ENCODE data around the gene HRC.
"Not testable (repeated sequence)": the region's sequence is repeated elsewhere in the genome, so short reads cannot be mapped to it uniquely, and the experiment has no call there.

Gene HRC

DNA sequence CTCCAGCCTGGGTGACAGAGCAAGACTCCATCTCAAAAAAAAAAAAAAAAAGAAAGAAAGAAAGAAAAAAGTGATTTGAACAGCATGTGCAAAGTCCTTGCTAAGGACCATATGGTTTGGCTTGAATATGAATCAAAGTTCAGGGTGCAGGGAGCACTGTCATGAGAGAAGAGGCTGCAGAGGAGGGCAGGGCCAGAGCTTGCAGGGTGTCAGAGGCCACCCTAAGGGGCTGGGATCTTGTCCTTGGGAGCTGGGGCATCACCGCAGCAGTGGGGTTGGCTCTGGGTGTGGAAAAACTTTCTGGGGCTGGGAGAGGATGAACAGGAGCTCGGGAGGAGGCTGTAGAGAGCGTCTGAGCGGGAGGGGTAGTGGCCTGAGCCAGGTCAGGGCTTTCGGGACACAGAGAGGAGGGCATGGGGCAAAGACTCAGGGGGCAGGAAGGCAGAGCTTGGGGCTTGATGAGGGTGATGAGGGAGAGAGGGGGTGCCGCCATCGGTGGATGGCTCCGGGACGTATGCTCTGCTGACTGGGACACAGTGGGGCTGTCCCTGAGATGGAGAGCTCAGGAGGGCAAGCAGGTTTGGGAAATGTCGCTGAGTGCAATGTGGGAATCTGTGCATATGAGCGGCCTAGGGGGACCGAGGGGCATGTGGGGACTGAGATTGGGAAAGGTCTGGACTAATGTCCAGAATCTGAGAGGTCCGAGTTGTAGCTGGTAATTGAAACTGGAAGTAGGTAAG, 5.4 kb upstream of the HRC start:
- no peak for DNase-seq (ENCODE audit: low read depth, low spot score)

DNA sequence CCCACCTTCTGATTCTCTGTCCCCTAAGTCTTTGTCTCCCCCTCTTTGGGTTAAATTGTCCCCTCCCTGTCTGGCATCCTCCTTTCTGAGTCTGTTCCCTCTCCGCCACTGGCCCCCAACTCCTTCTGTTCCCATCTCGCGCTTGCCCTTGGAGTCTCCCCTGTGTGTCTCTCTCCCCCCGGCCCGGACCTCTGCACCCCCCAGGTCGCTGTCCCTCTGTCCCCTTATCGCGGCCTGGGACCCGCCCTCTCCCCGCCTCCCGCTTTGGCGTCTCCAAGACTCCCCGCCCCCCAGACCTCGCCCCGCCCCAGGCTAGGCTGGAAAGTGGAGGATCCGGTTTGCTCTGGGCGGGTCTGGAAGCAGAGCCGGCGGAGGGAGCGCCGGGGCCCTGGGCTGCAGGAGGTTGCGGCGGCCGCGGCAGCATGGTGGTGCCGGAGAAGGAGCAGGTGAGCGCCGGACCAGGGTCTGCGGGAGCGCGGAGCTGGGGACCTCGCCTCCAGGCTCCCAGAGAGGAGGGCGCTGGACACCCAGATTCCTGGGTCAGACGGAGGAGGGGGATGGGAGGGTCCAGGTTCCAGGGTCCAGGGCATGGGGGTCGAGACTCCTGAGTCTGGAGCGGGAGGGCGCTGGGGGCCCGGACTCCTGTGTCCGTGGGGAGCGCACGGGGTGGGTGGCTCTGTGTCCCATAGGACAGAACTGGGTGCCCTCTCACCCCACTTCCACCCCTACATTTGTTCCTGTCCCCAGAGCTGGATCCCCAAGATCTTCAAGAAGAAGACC, 2.4 kb upstream of the HRC start, which contains the start of gene TRPM4:
TRPM4 (plus strand) TSS at position 348 of the 780 bp plus-strand sequence; CDS start at position 423, 75 bp downstream.
- peak; percentile 89 for DNase-seq (ENCODE audit: low read depth, low spot score)

DNA sequence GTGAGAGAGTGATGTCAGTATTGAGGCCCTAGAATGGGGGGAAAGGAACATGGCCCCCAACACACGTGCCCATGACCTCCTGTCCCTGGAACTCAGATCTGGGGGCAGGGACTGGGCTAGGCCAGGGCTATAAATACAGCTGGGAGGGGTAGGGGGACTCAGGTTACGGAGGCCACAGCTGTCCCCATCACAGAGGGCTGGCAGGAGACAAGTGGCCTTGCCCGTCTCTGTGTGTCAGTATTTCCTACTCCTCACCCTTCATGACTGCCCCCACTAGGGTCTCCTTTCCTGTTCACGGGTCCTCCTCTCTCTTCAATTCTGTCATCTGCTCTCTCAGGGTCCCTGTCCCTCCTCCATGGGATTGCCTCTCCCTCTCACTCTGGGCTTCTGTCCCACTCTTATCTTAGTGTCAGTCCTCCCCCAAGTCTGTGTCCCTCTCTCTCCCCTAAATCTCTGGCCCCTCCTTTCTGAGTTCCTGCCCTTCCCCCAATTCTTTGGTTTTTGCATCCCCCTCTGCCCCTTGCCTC, 687 bp upstream of the HRC start:
- DNase-seq (ENCODE audit: low read depth, low spot score) = peak; percentile 33

DNA sequence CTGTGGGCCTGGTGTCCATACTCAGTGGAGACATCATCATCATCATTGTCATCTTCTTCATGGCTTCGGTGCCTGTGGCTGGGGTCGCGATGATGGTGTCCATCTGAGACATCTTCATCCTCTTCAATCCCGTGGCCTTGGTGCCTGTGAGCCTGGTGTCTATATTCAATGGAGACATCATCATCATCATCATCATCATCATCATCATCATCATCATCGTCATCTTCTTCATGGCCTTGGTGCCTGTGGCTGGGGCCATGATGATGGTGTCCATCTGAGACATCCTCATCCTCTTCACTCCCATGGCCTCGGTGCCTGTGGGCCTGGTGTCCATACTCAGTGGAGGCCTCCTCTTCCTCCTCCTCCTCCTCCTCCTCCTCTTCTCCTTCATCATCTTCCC, 917 bp downstream of the HRC start:
- no peak for DNase-seq (ENCODE audit: low read depth, low spot score)

DNA sequence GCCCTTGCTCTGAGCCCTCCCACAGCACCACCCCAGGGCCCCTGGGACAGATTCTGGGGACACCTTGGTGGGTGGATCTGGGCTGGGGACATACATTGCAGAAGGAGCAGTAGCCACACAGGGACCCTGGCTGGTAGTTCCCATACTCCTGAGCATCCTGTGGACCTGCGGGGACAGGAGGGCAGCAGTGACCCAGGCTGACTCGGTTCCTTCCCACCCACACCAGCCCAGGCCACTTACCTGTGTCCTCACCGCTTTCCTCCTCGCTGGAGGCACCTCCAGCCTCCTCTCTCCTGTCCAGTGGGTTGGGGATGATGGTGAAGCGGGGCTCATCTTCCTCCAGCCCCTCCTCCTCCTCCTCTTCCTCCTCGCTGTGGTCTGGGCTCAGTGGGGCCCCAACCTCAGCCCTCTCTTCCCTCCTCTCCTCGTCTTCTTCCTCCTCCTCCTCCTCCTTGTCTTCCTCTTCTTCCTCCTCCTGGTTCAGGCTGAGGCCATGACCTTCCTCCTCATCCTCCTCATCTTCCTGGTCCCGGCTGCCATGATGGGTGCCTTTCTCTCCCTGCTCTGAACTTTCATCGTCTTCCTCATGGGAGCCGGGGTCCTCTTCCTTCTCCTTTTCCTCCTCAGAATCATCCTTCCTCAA, 1.9 kb downstream of the HRC start:
- DNase-seq (ENCODE audit: low read depth, low spot score) = no peak

DNA sequence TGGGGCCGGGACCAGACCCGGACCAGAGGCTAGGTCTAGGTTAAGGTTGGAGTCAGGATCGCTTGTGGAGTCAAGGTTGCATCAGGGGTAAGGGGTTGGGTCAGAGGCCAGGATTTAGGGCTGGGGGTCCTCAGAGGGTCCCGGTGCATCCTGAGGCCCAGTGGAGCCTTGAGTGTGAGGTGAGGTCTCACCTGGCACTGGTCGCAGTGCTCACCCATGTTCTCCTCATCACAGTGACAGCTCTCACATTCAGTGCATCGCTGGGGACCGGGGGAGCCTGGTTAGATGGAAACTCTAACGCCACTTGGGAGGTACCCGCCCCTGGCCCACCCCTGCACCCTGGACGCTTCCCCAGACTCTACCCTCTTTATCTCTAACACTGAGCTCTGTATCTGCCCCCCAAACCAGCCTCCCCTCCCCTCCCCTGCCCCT, 3.1 kb downstream of the HRC start:
- no peak for DNase-seq (ENCODE audit: low read depth, low spot score)

DNA sequence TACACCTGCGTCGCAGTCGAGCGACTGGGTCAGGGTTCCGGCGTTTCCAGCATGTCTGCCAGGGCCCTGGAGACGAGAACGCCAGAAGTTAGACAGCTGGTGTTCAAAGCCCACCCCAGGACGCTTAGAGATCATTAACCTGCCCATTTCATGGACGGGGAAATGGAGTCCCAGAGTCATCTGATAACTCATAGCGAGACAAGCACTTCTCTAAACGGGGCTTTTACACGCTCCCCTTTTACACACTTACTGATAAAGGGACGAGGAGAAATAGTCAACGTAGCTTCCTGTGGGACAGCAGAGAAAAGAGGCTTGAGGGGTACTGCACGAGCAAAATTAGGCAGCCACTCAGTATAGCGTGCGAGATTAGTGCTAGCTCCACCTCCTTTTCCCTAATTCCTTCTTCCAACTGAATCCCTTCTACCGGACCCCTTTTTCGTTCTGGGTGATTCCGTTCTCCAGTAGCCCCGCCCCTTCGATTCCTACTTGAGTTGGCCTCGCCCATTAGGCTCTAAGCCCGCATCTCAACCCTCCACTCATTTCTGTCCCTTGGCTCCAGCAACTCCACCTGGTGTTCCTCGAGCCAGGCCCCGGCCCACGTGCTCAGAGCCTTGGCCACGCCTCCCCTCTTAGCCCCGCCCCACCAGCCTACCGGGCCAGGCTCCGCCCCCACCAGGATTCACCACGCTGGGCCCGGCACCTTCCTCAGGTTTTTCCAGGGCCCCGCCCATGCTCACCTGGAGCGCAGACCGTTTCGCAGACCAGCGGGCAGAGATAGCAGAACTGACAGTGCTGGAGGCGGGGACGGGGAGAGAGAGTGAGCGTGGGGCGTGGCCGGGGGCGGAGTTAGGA, 3.7 kb downstream of the HRC start:
- DNase-seq (ENCODE audit: low read depth, low spot score) = peak; percentile 94

DNA sequence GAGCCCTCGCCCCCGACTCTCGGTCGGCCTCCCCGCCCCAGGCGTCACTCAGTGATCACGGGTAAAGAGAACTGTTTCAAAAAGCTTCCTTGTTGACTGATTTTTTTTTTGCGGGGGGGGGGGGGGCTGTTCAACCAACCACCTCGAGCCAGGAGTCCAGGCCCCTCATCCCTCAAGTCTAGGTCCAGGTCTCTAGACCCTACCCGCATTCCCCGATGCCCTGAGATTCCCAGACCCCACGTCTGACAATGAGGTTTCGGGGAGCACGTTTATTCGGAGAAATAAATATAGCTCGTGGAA, 4.3 kb downstream of the HRC start:
- no peak for DNase-seq (ENCODE audit: low read depth, low spot score)

DNA sequence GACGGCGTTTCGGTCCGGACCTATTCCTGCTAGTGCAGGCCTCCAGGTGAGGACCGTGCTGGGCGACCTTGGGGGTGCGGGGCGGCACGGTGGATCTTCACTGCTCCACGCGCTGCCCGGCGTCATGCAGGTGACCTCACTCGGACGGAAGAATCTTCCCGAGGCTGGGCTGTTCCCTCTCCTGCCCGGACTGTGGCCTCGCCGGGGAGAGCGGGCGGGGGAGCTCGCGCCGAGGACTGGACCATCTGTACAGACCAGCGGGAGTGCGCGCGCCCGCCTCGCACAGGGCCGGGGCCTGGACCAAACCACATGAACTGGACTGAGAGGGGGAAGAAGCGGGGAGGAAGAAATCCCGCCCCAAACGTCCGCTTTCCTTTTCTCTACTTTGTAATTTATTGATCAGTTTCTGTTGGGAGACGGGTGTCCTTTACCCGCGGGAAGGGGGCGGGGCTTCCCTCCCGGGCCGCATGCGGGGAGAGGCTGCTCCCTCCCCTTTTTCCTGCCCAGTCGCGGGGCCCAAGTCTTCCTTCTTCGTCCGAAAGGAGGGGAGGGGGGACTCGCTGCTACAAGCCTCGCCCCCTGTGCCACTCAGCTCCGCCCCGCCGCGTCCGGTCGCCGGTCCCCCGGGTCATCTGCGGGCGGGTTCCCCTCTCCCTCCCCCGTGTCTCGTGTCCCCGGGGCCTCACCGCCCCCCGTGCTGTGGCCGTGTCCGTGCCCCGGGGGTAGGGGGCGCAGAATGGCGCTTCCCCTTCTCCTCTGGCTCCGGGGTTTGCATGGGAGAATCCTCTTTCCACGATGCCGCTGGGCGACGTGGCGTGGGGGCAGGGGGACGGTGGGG, 4.9 kb downstream of the HRC start:
- peak; percentile 93 for DNase-seq (ENCODE audit: low read depth, low spot score)

DNA sequence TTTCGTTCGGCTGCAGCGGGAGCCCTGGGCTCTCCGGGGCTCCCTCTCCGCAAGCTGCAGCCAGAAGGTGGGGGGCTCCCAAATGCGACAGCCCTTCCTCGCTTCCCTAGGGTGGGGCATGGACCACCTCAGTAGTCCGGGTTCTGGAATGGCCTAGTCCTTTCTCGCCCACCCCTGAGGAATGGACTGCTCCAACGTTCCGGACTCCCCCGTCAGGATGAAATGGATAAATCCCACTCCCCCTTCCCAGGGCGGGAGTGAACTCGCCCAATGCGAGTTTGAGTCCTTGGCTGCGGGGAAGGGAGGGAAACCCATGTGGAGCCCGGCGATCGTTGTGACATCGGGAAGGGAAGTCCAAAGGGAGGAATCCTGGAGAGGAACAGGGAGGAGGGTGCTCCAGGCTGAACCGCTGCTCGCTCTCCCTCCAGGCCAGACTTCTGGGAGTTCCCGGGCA, 5.5 kb downstream of the HRC start:
- peak; percentile 91 for DNase-seq (ENCODE audit: low read depth, low spot score)

DNA sequence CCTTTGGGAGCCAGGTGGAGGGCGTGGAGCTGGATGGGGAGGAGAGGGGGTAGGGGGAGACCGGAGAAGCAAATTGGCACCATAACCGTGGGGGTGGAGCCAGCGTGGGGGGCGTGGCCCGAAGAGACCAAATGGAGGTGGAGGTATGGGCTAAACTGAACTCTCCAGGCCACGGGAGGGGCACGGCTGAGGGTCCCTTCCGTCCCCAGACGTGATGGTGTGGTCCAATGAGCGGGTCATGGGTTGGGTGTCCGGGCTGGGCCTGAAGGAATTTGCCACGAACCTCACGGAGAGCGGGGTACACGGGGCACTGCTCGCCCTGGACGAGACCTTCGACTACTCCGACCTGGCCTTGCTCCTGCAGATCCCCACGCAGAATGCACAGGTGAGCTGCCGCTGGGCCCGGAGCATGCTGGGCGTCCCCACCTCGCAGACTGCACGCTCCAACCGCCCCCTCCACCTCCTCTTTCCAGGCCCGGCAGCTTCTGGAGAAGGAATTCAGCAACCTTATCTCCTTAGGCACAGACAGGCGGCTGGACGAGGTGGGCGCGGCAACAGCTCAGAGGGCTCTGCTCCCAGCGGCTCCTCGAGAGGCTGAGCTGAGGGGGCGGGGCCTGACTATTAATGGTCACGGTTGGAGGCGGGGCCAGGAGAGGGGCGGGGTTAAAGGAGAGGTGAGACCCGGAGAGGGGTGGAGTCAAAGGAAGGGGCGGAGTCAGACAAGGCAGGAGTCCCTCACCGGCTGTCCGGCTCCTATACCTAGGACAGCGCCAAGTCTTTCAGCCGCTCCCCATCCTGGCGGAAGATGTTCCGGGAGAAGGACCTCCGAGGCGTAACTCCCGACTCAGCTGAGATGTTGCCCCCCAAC, 6.2 kb downstream of the HRC start:
- peak; percentile 98 for DNase-seq (ENCODE audit: low read depth, low spot score)

DNA sequence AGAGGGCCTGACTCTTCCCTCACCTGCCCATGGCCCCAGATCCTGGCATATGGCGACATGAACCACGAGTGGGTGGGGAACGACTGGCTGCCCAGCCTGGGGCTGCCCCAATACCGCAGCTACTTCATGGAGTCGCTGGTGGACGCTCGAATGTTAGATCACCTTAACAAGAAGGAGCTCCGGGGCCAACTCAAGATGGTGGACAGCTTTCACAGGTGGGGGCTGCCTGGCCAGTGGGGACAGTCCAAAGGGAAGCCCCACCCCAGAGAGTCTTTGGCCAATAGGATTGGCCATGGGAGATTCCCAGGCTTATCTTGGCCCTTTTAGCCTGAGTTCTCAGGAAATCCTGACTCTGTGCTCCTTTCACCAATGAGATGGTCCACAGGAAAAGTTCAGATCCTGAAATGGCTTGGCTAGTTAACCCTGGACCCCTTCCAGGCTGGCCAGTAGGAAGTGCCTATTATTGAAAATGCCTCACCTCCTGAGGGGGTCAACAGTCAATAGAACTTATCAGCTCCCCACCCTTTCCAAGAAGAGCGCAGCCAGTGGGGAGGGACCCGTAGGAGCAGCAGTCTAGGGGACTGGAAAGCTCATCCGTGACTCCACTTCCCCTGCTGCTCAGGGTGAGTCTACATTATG, 7.0 kb downstream of the HRC start:
- DNase-seq (ENCODE audit: low read depth, low spot score) = no peak

DNA sequence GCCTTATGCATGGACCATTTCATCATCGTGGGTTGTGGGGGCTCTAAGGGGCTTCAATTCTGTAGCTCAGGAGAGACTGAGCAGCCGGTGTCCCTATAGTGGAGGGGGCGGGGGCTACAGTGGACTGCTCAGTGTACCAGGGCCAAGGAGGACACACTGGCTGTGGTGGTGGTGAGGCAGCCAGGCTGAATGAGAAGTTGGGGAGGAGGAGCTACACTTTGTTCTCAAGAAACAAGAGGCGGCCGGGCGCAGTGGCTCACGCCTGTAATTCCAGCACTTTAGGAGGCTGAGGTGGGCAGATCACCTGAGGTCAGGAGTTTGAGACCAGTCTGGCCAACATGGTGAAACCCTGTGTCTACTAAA, 8.8 kb downstream of the HRC start:
- not testable (repeated sequence) for DNase-seq (ENCODE audit: low read depth, low spot score)

DNA sequence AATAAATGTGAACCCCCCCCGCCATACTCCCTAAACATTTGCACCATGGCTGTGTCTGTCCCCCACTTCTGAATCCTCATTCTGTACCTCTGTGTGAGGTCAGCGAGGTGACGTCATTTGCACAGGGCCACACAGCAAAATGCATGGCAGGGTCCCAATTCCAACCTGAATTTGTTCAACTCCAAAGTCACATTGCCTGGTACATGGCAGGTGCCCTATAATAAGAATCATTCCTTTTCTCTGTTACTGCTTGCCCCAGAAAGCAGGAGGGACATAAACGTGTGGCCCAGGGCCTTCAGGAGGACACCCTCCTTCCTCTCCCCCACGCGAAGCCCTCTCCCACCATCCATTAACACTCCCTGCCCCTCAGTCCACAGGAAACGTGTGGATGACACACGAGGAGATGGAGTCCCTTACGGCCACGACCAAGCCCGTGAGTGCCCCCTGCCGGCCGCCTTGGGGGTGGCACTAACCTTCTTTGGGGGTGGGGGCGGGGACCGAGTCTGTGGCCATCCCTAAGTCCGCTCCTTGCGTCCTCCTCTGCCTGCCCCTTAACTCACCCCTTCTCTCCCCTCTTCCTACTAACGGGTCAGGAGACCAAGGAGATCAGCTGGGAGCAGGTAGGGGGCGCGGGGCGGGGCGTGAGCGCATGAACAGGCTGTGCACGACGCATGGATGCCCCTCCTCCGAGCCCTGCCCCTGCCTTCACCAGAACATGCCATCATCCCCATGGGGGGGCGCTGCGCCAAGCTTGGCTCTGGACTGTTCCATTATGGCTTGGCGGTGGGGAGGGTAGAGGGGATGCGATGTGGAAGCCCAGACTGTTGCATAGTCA, 9.4 kb downstream of the HRC start:
- peak; percentile 96 for DNase-seq (ENCODE audit: low read depth, low spot score)

DNA sequence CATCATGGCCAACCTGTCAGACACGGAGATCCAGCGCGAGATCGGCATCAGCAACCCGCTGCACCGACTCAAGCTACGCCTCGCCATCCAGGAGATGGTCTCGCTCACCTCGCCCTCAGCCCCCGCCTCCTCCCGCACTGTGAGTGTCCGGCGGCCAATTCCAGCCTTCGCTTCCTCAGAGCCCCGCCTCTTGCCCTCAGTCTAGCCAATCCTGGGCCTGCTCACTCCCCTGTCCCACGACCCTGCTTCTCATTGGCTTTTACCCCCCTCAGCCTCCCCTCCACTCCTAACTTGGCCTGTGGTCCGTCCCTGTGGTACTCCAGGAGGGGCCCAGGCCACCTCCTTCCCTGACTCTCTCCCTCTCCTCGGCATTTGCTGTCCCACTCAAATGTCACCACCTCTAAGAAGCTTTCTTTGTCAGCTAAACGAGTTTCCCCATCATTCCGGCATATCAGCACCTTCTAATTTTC, 12.3 kb downstream of the HRC start:
- peak; percentile 97 for DNase-seq (ENCODE audit: low read depth, low spot score)

DNA sequence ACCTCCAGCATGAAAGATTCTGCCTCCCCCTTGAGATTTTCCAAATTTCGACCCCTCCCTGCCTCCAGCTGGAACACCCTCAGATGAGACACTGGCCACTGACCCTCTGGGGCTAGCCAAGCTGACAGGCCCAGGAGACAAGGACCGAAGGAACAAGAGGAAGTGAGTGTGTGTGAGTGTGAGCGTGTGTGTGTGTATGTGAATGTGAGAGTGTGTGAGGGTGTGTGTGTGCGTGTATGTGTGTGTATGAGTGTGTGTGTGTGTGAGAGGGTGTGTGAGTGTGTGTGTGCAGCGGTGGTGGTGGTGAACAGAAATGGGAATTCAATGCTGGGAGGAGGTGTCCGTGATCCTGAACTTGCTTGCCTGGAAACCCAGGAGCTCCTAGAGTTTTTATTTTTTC, 13.8 kb downstream of the HRC start:
- DNase-seq (ENCODE audit: low read depth, low spot score) = no peak

DNA sequence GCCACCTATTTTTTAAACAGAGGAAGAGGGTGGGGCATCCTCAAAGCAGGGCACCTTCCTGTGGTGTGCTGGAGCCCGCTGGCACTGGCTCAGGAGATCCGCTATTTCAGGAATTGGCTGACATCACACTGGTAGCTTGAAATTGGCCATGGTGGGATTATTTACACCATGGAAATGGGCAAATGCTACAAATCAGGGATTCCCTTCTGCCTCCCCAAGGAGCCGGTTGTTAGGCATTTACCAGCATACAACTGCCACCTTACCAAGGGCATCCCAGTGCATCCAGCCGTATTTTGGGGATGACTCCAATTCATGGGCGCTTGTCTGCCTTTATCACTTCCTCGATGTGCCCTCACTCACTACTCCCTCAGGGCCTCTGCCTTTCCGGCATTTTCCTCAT, 14.2 kb downstream of the HRC start:
- no peak for DNase-seq (ENCODE audit: low read depth, low spot score)

DNA sequence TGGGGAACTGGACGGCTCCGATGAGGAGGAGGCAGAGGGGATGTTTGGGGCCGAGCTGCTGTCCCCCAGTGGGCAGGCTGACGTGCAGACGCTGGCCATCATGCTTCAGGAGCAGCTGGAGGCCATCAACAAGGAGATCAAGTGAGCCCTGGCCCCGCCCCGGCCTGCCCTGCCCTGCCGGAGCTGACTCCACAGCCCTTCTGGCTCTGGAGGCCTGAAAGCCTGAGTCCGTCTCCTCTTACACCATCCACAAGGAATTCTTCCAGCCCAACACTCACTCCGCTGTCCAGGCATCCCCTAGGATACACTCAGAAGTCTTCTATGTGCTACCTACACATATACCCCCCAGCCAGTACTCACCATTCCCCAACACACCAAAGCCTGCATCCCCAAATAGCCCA, 18.4 kb downstream of the HRC start:
- peak; percentile 21 for DNase-seq (ENCODE audit: low read depth, low spot score)
